ENCODE results near the gene ACSM5.
"Not testable (repeated sequence)": the region's sequence is repeated elsewhere in the genome, so short reads cannot be mapped to it uniquely, and the experiment has no call there.

ACSM5 gene

GRCh38 chr16:20399185-20399584 lies 10.1 kb upstream of the ACSM5 start:
- DNase-seq (ENCODE audit: low spot score) = no peak

- no peak for DNase-seq (ENCODE audit: low spot score)
Observed at GRCh38 chr16:20401066-20401465, 8.3 kb upstream of the ACSM5 start.

- DNase-seq (ENCODE audit: low spot score) = no peak
Observed at GRCh38 chr16:20401475-20402016, 7.8 kb upstream of the ACSM5 start.

- no peak for DNase-seq (ENCODE audit: low spot score)
Observed at GRCh38 chr16:20402651-20403050, 6.7 kb upstream of the ACSM5 start.

GRCh38 chr16:20404637-20405036 lies 4.7 kb upstream of the ACSM5 start, which contains the start of gene PDILT:
PDILT (minus strand) TSS chr16:20404737; CDS start chr16:20399300, 5,437 bp downstream.
- no peak for DNase-seq (ENCODE audit: low spot score)

- DNase-seq (ENCODE audit: low spot score) = no peak
Observed at GRCh38 chr16:20410121-20410723, 888 bp downstream of the ACSM5 start.

GRCh38 chr16:20411055-20411454 lies 1.7 kb downstream of the ACSM5 start:
- no peak for DNase-seq (ENCODE audit: low spot score)

- no peak for DNase-seq (ENCODE audit: low spot score)
Observed at GRCh38 chr16:20415541-20415940, 6.2 kb downstream of the ACSM5 start.

- DNase-seq (ENCODE audit: low spot score) = not testable (repeated sequence)
Observed at GRCh38 chr16:20419093-20419492, 9.8 kb downstream of the ACSM5 start.

- DNase-seq (ENCODE audit: low spot score) = not testable (repeated sequence)
Observed at GRCh38 chr16:20421748-20422147, 12.4 kb downstream of the ACSM5 start.

GRCh38 chr16:20423772-20424128 lies 14.4 kb downstream of the ACSM5 start:
- not testable (repeated sequence) for DNase-seq (ENCODE audit: low spot score)

- DNase-seq (ENCODE audit: low spot score) = no peak
Observed at GRCh38 chr16:20424129-20424866, 15.0 kb downstream of the ACSM5 start.

- DNase-seq (ENCODE audit: low spot score) = peak; percentile 21
Observed at GRCh38 chr16:20427401-20427797, 18.1 kb downstream of the ACSM5 start.

- DNase-seq (ENCODE audit: low spot score) = not testable (repeated sequence)
Observed at GRCh38 chr16:20429499-20429898, 20.2 kb downstream of the ACSM5 start.

GRCh38 chr16:20430480-20430879 lies 21.1 kb downstream of the ACSM5 start:
- DNase-seq (ENCODE audit: low spot score) = not testable (repeated sequence)

- no peak for DNase-seq (ENCODE audit: low spot score)
Observed at GRCh38 chr16:20430948-20431347, 21.6 kb downstream of the ACSM5 start.

GRCh38 chr16:20438950-20439349 lies 29.6 kb downstream of the ACSM5 start:
- DNase-seq (ENCODE audit: low spot score) = not testable (repeated sequence)

GRCh38 chr16:20439820-20440231 lies 30.5 kb downstream of the ACSM5 start:
- not testable (repeated sequence) for DNase-seq (ENCODE audit: low spot score)

- not testable (repeated sequence) for DNase-seq (ENCODE audit: low spot score)
Observed at GRCh38 chr16:20440731-20441130, 31.4 kb downstream of the ACSM5 start.

- no peak for DNase-seq (ENCODE audit: low spot score)
Observed at GRCh38 chr16:20441191-20441590, 31.9 kb downstream of the ACSM5 start.

- not testable (repeated sequence) for DNase-seq (ENCODE audit: low spot score)
Observed at GRCh38 chr16:20441859-20442258, 32.5 kb downstream of the ACSM5 start.

- DNase-seq (ENCODE audit: low spot score) = not testable (repeated sequence)
Observed at GRCh38 chr16:20446652-20447393, 37.5 kb downstream of the ACSM5 start.

GRCh38 chr16:20451364-20451763 lies 42.0 kb downstream of the ACSM5 start, which contains the start of gene ACSM2A:
ACSM2A (plus strand) TSS chr16:20451521; CDS start chr16:20460115, 8,594 bp downstream.
- DNase-seq (ENCODE audit: low spot score) = not testable (repeated sequence)

All from LoVo (cell line).